K562 (cell line): ENCODE data around the gene COL8A2. TPM values are rescaled to one million over a fixed set of nuclear protein-coding genes. Genes with fewer than 3 reads are reported as not detected.

Experiments
- ATAC-seq: fragments of 200-7000 bp; cut with Tn5 transposase; 3 replicates; pipeline ENCODE4 v1.9.1; 2020; ENCODE audit warnings: moderate library complexity
- BruUV-seq: library from RNA; stranded (reverse); fragments of 400-500 nt; replicated peaks from 2 replicates; lab custom pipeline; 2021; lab: Mats Ljungman, UMichigan
- CTCF ChIA-PET: fragments of 300-600 bp; formaldehyde crosslinking; extraction: SDS; loops from one replicate; lab custom pipeline; 2021; ENCODE audit warnings: low intra/inter-chr PET ratio; lab: Yijun Ruan, JAX
- POLR2A ChIA-PET: fragments of 300-600, 350-650 bp; sonication (Branson Sonifier 250); formaldehyde crosslinking; extraction: SDS; loops from one replicate; lab custom pipeline; 2021; ENCODE audit warnings: antibody characterized with exemption, inconsistent platforms; lab: Yijun Ruan, JAX
- DNase-seq, 4 experiments: peaks; one replicate each; pipeline versions ENCODE4 v3.0.0 to v3.0.0-alpha.2; 2011 to 2018; ENCODE audit warnings: low spot score in 3 of 4, mixed read lengths in 3 of 4; ENCODE audit errors: extremely low read depth in 1 of 4
- FAIRE-seq: peaks from 2 replicates; lab custom pipeline; 2011; peaks lifted over from hg19 to GRCh38; lab: Jason Lieb, UNC
- H2AFZ ChIP-seq: 2 replicates; pipeline ENCODE4 v1.6.0; 2011; ENCODE audit warnings: low read depth, low read length, control low read depth, inconsistent platforms
- H3K27ac ChIP-seq: fragments of 200-600 bp; 3 replicates; pipeline ENCODE4 v1.8.0; 2011; ENCODE audit warnings: low read depth, mild to moderate bottlenecking, control low read depth, inconsistent platforms, low read length, moderate library complexity, mixed read lengths; ENCODE audit errors: extremely low read depth
- H3K27me3 ChIP-seq, 2 experiments: fragments of 300-600 bp in 1 of 2; 2 replicates in 1 of 2; 3 replicates in 1 of 2; pipeline versions ENCODE4 v1.6.0 to v1.8.0; 2011; ENCODE audit warnings: inconsistent platforms in 2 of 2, low read length in 2 of 2, mild to moderate bottlenecking in 1 of 2, mixed read lengths in 1 of 2, moderate library complexity in 1 of 2; ENCODE audit not compliant: control insufficient read depth in 2 of 2, insufficient read depth in 2 of 2
- H3K36me3 ChIP-seq: fragments of 300-600 bp; 3 replicates; pipeline ENCODE4 v1.8.0; 2011; ENCODE audit warnings: mild to moderate bottlenecking, low read length, inconsistent platforms; ENCODE audit not compliant: control insufficient read depth, insufficient read depth
- H3K4me1 ChIP-seq, 2 experiments: fragments of 200-600 bp in 1 of 2; replicated peaks in 1 of 2; 2 replicates in 1 of 2; 3 replicates in 1 of 2; pipeline versions ENCODE4 v1.5.1 to v1.8.0; 2011; ENCODE audit warnings: inconsistent platforms in 2 of 2, low read length in 2 of 2, mild to moderate bottlenecking in 1 of 2, mixed read lengths in 1 of 2, moderate library complexity in 1 of 2; ENCODE audit not compliant: control insufficient read depth in 2 of 2, insufficient read depth in 2 of 2
- H3K4me2 ChIP-seq: 2 replicates; pipeline ENCODE4 v1.6.1; 2011; ENCODE audit warnings: low read length, control low read depth, inconsistent platforms, mixed read lengths; ENCODE audit not compliant: insufficient read depth
- H3K4me3 ChIP-seq: fragments of 200-600 bp; sonication (generic), shearing (Covaris generic); 2 replicates; pipeline ENCODE4 v1.5.1; 2016; ENCODE audit warnings: control low read depth, inconsistent platforms
- H3K79me2 ChIP-seq: fragments of 200-600 bp; 3 replicates; pipeline ENCODE4 v1.8.0; 2011; ENCODE audit warnings: low read length, inconsistent platforms; ENCODE audit not compliant: control insufficient read depth, insufficient read depth
- H3K9ac ChIP-seq, 2 experiments: 2 replicates each; pipeline versions ENCODE4 v1.6.0 to v1.6.1; 2011; ENCODE audit warnings: low read depth in 2 of 2, low read length in 2 of 2, control low read depth in 1 of 2, inconsistent platforms in 1 of 2, mild to moderate bottlenecking in 1 of 2, mixed read lengths in 1 of 2; ENCODE audit not compliant: insufficient read depth in 1 of 2
- H3K9me1 ChIP-seq: one replicate; pipeline ENCODE4 v1.6.0; 2011; ENCODE audit warnings: inconsistent platforms, mild to moderate bottlenecking, low read length, moderate library complexity; ENCODE audit not compliant: control insufficient read depth, insufficient read depth
- H3K9me3 ChIP-seq: replicated peaks from 2 replicates; pipeline ENCODE4 v1.5.1; 2011; ENCODE audit warnings: low read depth, low read length, inconsistent platforms; ENCODE audit not compliant: control insufficient read depth, insufficient read depth
- H4K20me1 ChIP-seq: replicated peaks from 2 replicates; pipeline ENCODE4 v1.6.1; 2011; ENCODE audit warnings: low read length, inconsistent platforms, mixed read lengths; ENCODE audit not compliant: control insufficient read depth, insufficient read depth
- ARID1B ChIP-seq: fragments of 450-650 bp; IDR thresholded peaks from 2 replicates; pipeline ENCODE4 v1.6.1; 2016; ENCODE audit warnings: antibody characterized with exemption, mild to moderate bottlenecking, inconsistent platforms
- BCLAF1 ChIP-seq, 2 experiments: fragments of 450-650 bp in 1 of 2; IDR thresholded peaks; 2 replicates each; pipeline ENCODE4 v1.6.1; 2011 to 2017; ENCODE audit warnings: low read depth in 2 of 2, antibody characterized with exemption in 1 of 2, borderline replicate concordance in 1 of 2, low read length in 1 of 2, mild to moderate bottlenecking in 1 of 2, mixed read lengths in 1 of 2; ENCODE audit not compliant: control insufficient read depth in 1 of 2
- EWSR1 ChIP-seq: fragments of 450-650 bp; IDR thresholded peaks from 2 replicates; pipeline ENCODE4 v1.6.1; 2018; ENCODE audit warnings: borderline replicate concordance, mild to moderate bottlenecking, low read depth, moderate library complexity; ENCODE audit not compliant: partially characterized antibody
- GTF2F1 ChIP-seq: IDR thresholded peaks from 2 replicates; pipeline ENCODE4 v1.6.1; 2011; ENCODE audit warnings: low read depth, low read length, improper control_type of control experiment
- HMG20A ChIP-seq: fragments of 450-650 bp; formaldehyde crosslinking; conservative IDR thresholded peaks from 2 replicates; pipeline ENCODE4 v1.4.0; 2020; ENCODE audit warnings: mild to moderate bottlenecking, mixed read lengths
- HNRNPLL ChIP-seq: fragments of 200-400 bp; formaldehyde crosslinking; IDR thresholded peaks from 2 replicates; pipeline ENCODE4 v1.6.1; 2017; ENCODE audit warnings: low read length, low read depth, mild to moderate bottlenecking; ENCODE audit not compliant: poor library complexity, severe bottlenecking
- KAT2B ChIP-seq: IDR thresholded peaks from one replicate; pipeline ENCODE4 v1.6.1; 2012; ENCODE audit warnings: low read depth, mild to moderate bottlenecking, control low read depth, inconsistent platforms, low read length, moderate library complexity
- KAT8 ChIP-seq: fragments of 450-650 bp; IDR thresholded peaks from 2 replicates; pipeline ENCODE4 v1.6.1; 2016; ENCODE audit warnings: low read depth, mild to moderate bottlenecking
- KLF6 ChIP-seq: fragments of 250-450 bp; sonication (Bioruptor Pico); IDR thresholded peaks from 2 replicates; pipeline ENCODE4 v1.4.0; 2020; ENCODE audit warnings: mild to moderate bottlenecking, moderate library complexity, borderline replicate concordance
- MITF ChIP-seq: IDR thresholded peaks from 2 replicates; pipeline ENCODE4 v1.6.1; 2014; ENCODE audit warnings: antibody characterized with exemption
- MTA3 ChIP-seq: fragments of 450-650 bp; formaldehyde crosslinking; IDR thresholded peaks from 2 replicates; pipeline ENCODE4 v1.6.1; 2017; ENCODE audit warnings: mild to moderate bottlenecking, borderline replicate concordance
- RFX1 ChIP-seq: fragments of 450-650 bp; IDR thresholded peaks from 2 replicates; pipeline ENCODE4 v1.6.1; 2016; ENCODE audit warnings: mild to moderate bottlenecking, moderate library complexity
- ZFPM2 ChIP-seq: fragments of 250-450 bp; sonication (Bioruptor Pico); IDR thresholded peaks from 2 replicates; pipeline ENCODE4 v1.5.1; 2022; ENCODE audit warnings: mild to moderate bottlenecking
- WGBS: fragments of 100-300 bp; shearing (Covaris generic); methylation state at CpG from one replicate; pipeline ENCODE4 v1.1.6; 2016; ENCODE audit warnings: low coverage, mixed read lengths; ENCODE audit not compliant: insufficient coverage; ENCODE audit errors: missing lambda C conversion rate; 5-methylcytosine and 5-hydroxymethylcytosine counted together
- in situ Hi-C: fragments of 300-500 bp; cut with MboI; formaldehyde crosslinking; loops from 4 replicates; pipeline ENCODE4 v1.15.0; 2018; ENCODE audit warnings: inconsistent platforms, mixed read lengths
- intact Hi-C: fragments of 100-400 bp; cut with micrococcal nuclease; formaldehyde crosslinking; loops from 2 replicates; pipeline ENCODE4 v1.14.2; 2022
- polyA plus RNA-seq, 8 experiments: library from polyadenylated mRNA; depleted of rRNA in 4 of 8; stranded (reverse) in 5 of 8; unstranded in 3 of 8; fragments of >200 nt; fragmentation: Nextera tagmentation in 2 of 8; fragmentation: Illumina TruSeq in 1 of 8; extraction: Ambion mirVana in 2 of 8; extraction: Trizol in 1 of 8; gene quantifications; 2 replicates each; pipeline versions ENCODE4 v1.2.1 to v1.2.3, GENCODE V29; 2011 to 2014; ENCODE audit warnings: inconsistent platforms in 1 of 8, missing spikeins in 1 of 8
- total RNA-seq, 7 experiments: library from RNA; depleted of rRNA in 6 of 7; stranded (reverse); fragments of >200 nt in 6 of 7; fragmentation: Illumina TruSeq in 2 of 7; extraction: Trizol in 2 of 7; gene quantifications; 2 replicates each; pipeline versions ENCODE4 v1.2.1 to v1.2.3, GENCODE V29; 2011 to 2021; ENCODE audit warnings: low replicate concordance in 1 of 7

The COL8A2 gene
- total and polyA plus RNA-seq, 9 of the 15 experiments (the other 6 are each of a cell fraction or from before 2014, with no cell fraction given), result 0.03 to 0.14 (median 0.04) TPM; not detected in 5

- WGBS, result 63% methylated on average over 35 of the region's 42 CpGs
- Histone ChIP-seq H3K4me1 (peaks cover 16 to 42% of the 10 kb centered on the region in 2 experiments), H3K9me1 (no peaks in the 10 kb centered on the region), H3K4me2 (no peak overlapping the region), H3K9me3 (no peaks in the 10 kb centered on the region), H2AFZ (no peak overlapping the region), H3K27ac (no peak overlapping the region), H3K27me3 (peaks cover 0 to 10% of the 10 kb centered on the region in 2 experiments; a peak in 1 of 5 replicates), H3K4me3 (no peak overlapping the region), H3K79me2 (no peaks in the 10 kb centered on the region), H3K9ac (no peak overlapping the region), H3K36me3 (no peaks in the 10 kb centered on the region), H4K20me1 (no peaks in the 10 kb centered on the region)
- no TSS peak for BruUV-seq
- no peak for FAIRE-seq
- POLR2A ChIA-PET, result interaction anchor here (0.7 kb wide), 1 partner anchor 17 kb away, joined by 3 read pairs; no protein-coding TSS in a partner anchor
- ATAC-seq, result no peak
- no peak for DNase-seq
- intact Hi-C loops, result no loop called here
- CTCF ChIA-PET, result no interaction called here
- in situ Hi-C loops, result no loop called here
- TF ChIP-seq KAT8 (no peak), KAT2B (no peak), ZFPM2 (no peak), HMG20A (CRISPR knock-in tag) (no peak), KLF6 (CRISPR knock-in tag) (no peak), EWSR1 (no peak), RFX1 (no peak), MITF (no peak), HNRNPLL (no peak), GTF2F1 (no peak), ARID1B (no peak), BCLAF1 (IDR thresholded peaks at IDR 0.05; ENCODE audit: borderline replicate concordance in 1 of 2, control insufficient read depth in 1 of 2, low read depth in 2 of 2, low read length in 1 of 2) (no peak), MTA3 (no peak)
These were observed 456 bp downstream of the COL8A2 start for GRCh38 chr1:36124404-36125128.
